Measurements from ENCODE around the gene MAP3K1.

MAP3K1 gene

GRCh38 chr5:56898213-56898612 lies 82.9 kb downstream of the MAP3K1 start:
- in situ Hi-C loops (cut with HindIII; ENCODE audit: low sequenced_read_pairs) = no loop called here

- in situ Hi-C loops (cut with HindIII; ENCODE audit: low sequenced_read_pairs) = no loop called here
Observed at GRCh38 chr5:56900395-56900794, 85.0 kb downstream of the MAP3K1 start.

- in situ Hi-C loops (cut with HindIII; ENCODE audit: low sequenced_read_pairs) = no loop called here
Observed at GRCh38 chr5:56900858-56901578, 85.7 kb downstream of the MAP3K1 start.

- in situ Hi-C loops (cut with HindIII; ENCODE audit: low sequenced_read_pairs) = no loop called here
Observed at GRCh38 chr5:56908942-56909293, 93.6 kb downstream of the MAP3K1 start.

- in situ Hi-C loops (cut with HindIII; ENCODE audit: low sequenced_read_pairs) = no loop called here
Observed at GRCh38 chr5:56909294-56910209, 94.2 kb downstream of the MAP3K1 start, which contains the start of gene SETD9. SETD9 (plus strand) TSS chr5:56909596; CDS start chr5:56909646, 50 bp downstream.

GRCh38 chr5:56910210-56910965 lies 95.0 kb downstream of the MAP3K1 start:
- in situ Hi-C loops (cut with HindIII; ENCODE audit: low sequenced_read_pairs) = no loop called here

- in situ Hi-C loops (cut with HindIII; ENCODE audit: low sequenced_read_pairs) = no loop called here
Observed at GRCh38 chr5:56913766-56914165, 98.4 kb downstream of the MAP3K1 start.

GRCh38 chr5:56914678-56915077 lies 99.3 kb downstream of the MAP3K1 start:
- in situ Hi-C loops (cut with HindIII; ENCODE audit: low sequenced_read_pairs) = no loop called here

- in situ Hi-C loops (cut with HindIII; ENCODE audit: low sequenced_read_pairs) = no loop called here
Observed at GRCh38 chr5:56917534-56917933, 102.2 kb downstream of the MAP3K1 start.

- in situ Hi-C loops (cut with HindIII; ENCODE audit: low sequenced_read_pairs) = no loop called here
Observed at GRCh38 chr5:56918054-56918453, 102.7 kb downstream of the MAP3K1 start.

GRCh38 chr5:56919942-56920662 lies 104.8 kb downstream of the MAP3K1 start:
- in situ Hi-C loops (cut with HindIII; ENCODE audit: low sequenced_read_pairs) = loop anchor here (5.0 kb wide), 2 partner anchors 37 to 242 kb away; no protein-coding TSS in a partner anchor

- in situ Hi-C loops (cut with HindIII; ENCODE audit: low sequenced_read_pairs) = loop anchor here (5.0 kb wide), 2 partner anchors 34 to 239 kb away; no protein-coding TSS in a partner anchor
Observed at GRCh38 chr5:56922922-56923321, 107.6 kb downstream of the MAP3K1 start.

- in situ Hi-C loops (cut with HindIII; ENCODE audit: low sequenced_read_pairs) = no loop called here
Observed at GRCh38 chr5:56934325-56934724, 119.0 kb downstream of the MAP3K1 start.

- in situ Hi-C loops (cut with HindIII; ENCODE audit: low sequenced_read_pairs) = no loop called here
Observed at GRCh38 chr5:56938858-56939257, 123.5 kb downstream of the MAP3K1 start.

GRCh38 chr5:56941981-56942380 lies 126.6 kb downstream of the MAP3K1 start:
- in situ Hi-C loops (cut with HindIII; ENCODE audit: low sequenced_read_pairs) = no loop called here
